Activated B cell treated with CpG ODN at 0.5 μM for 24 hours (primary cell): Measurements from ENCODE around the gene KCNIP1. TPM values are rescaled to one million over a fixed set of nuclear protein-coding genes. Genes with fewer than 3 reads are reported as not detected.

ENCODE experiments used
- ATAC-seq: fragments of 200-7000 bp; cut with Tn5 transposase; one replicate; pipeline ENCODE4 v1.10.0; 2021; ENCODE audit warnings: low read depth, mild to moderate bottlenecking, moderate library complexity
- CTCF ChIA-PET: fragments of 350-600 bp; sonication (Branson Sonifier 250); formaldehyde crosslinking; loops from one replicate; lab custom pipeline; 2021; ENCODE audit warnings: antibody characterized with exemption; lab: Charles Lee
- POLR2A ChIA-PET: fragments of 350-600 bp; sonication (Branson Sonifier 250); formaldehyde crosslinking; loops from one replicate; lab custom pipeline; 2021; ENCODE audit warnings: antibody characterized with exemption; lab: Charles Lee
- DNase-seq: peaks from one replicate; pipeline ENCODE4 v3.0.0; 2022
- H3K27ac Mint-ChIP-seq: one replicate; pipeline ENCODE4 v1.8.0; 2020; ENCODE audit warnings: mixed read lengths
- H3K27me3 Mint-ChIP-seq: one replicate; pipeline ENCODE4 v1.8.0; 2021; ENCODE audit warnings: mixed read lengths
- H3K36me3 Mint-ChIP-seq: one replicate; pipeline ENCODE4 v1.8.0; 2021; ENCODE audit warnings: low read depth, mixed read lengths
- H3K4me1 Mint-ChIP-seq: one replicate; pipeline ENCODE4 v1.8.0; 2021; ENCODE audit warnings: mixed read lengths
- H3K4me3 Mint-ChIP-seq: one replicate; pipeline ENCODE4 v1.8.0; 2020; ENCODE audit warnings: mild to moderate bottlenecking, mixed read lengths
- H3K9me3 Mint-ChIP-seq: one replicate; pipeline ENCODE4 v1.8.0; 2020; ENCODE audit warnings: mixed read lengths
- CTCF ChIP-seq: fragments of 200-600 bp; IDR thresholded peaks from one replicate; pipeline ENCODE4 v1.8.0; 2022; ENCODE audit warnings: antibody characterized with exemption, mild to moderate bottlenecking
- intact Hi-C: fragments of 100-400 bp; cut with micrococcal nuclease; formaldehyde crosslinking; loops from one replicate; pipeline ENCODE4 v1.15.1; 2024
- total RNA-seq: library from RNA; stranded (reverse); gene quantifications from 2 replicates; pipeline ENCODE4 v1.2.3, GENCODE V29; 2022

The KCNIP1 gene
- total RNA-seq, 1 donor from 2014 or later, result not detected

- Mint-ChIP-seq H3K4me1 (no peaks in the 10 kb centered on the region), H3K4me3 (no peak overlapping the region), H3K36me3 (no peaks in the 10 kb centered on the region), H3K27me3 (no peaks in the 10 kb centered on the region), H3K9me3 (no peaks in the 10 kb centered on the region), H3K27ac (no peak overlapping the region)
- POLR2A ChIA-PET, result no interaction called here
- TF ChIP-seq CTCF, result no peak
- intact Hi-C loops, result no loop called here
- CTCF ChIA-PET, result no interaction called here
- DNase-seq (no peak), ATAC-seq (no peak)
Measured at GRCh38 chr5:170522211-170523141, 18.7 kb downstream of the KCNIP1 start.

DNA sequence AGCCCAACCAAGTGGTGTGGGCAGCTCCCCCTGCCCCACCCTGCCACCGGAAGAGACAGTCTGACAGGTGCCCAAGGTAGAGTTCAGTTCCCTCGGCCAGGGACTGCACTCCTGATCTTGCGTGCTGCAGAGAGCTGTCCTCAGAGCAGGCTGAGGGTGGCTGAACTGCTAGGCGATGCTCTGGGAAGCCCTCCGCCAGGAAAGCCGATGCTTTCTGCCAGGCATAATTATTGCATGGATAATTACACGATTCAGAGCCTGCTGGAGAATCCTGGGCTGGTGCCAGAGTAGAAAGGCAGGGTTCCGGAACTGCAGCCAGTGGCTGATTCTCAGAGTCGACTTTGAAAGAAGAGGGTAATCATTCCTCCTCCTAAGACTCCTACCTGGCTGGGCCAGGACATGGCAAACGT, 19.3 kb downstream of the KCNIP1 start:
- H3K36me3 Mint-ChIP-seq, result no peaks in the 10 kb centered on the region
- POLR2A ChIA-PET, result no interaction called here
- no peak for ATAC-seq
- H3K27ac Mint-ChIP-seq, result no peak overlapping the region
- no peaks in the 10 kb centered on the region for H3K4me1 Mint-ChIP-seq
- DNase-seq, result no peak
- TF ChIP-seq CTCF, result no peak
- CTCF ChIA-PET, result no interaction called here
- intact Hi-C loops, result no loop called here
- H3K9me3 Mint-ChIP-seq, result no peaks in the 10 kb centered on the region
- no peak overlapping the region for H3K4me3 Mint-ChIP-seq
- H3K27me3 Mint-ChIP-seq, result no peaks in the 10 kb centered on the region

DNA sequence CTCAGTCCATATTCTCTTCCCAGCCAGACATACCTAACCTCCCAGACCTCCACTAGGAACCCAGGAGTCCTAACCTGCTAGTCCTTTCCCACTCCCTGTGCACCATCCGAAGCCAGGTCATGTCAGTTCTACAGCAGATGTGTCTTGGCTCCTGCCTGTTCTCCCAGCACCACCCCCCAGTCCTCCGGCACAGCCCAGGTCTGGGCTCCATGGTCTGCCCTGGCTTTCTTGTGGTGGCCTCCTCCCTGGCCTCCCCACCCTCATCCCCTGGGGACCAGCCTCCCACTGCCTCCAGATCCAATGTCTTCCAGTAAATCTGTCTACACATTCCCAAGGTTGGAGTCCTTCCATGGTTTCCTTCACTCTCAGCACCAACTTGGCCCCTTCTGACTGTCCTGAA, 20.0 kb downstream of the KCNIP1 start:
- no peak for ATAC-seq
- ChIA-PET CTCF (no interaction called here), POLR2A (no interaction called here)
- intact Hi-C loops, result no loop called here
- no peak for TF ChIP-seq CTCF
- Mint-ChIP-seq H3K4me3 (no peak overlapping the region), H3K4me1 (no peaks in the 10 kb centered on the region), H3K27ac (no peak overlapping the region), H3K9me3 (no peaks in the 10 kb centered on the region), H3K27me3 (no peaks in the 10 kb centered on the region), H3K36me3 (no peaks in the 10 kb centered on the region)
- no peak for DNase-seq

DNA sequence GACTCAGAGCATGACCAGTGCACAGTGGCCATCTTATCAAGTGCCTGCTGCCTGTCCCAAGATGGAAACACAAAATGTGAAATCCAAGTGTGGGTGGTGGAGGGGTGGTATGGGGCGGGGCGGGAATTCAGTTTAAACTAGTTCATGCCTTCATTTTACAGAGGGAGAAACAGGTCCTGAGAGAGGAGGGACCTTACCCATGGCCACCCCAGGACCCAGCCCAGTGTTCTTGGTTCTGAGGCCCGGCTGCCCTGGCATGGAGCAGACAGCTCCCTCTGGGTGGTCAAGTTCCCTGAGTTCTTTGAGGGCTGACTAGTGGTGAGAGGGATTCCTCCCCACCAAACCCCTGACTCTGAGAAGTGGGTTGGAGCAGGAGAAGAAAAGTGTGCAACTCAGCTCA, 20.8 kb downstream of the KCNIP1 start:
- H3K36me3 Mint-ChIP-seq, result no peaks in the 10 kb centered on the region
- ChIA-PET CTCF (no interaction called here), POLR2A (no interaction called here)
- DNase-seq, result no peak
- H3K27ac Mint-ChIP-seq, result no peak overlapping the region
- no peak for TF ChIP-seq CTCF
- H3K4me1 Mint-ChIP-seq, result no peaks in the 10 kb centered on the region
- H3K9me3 Mint-ChIP-seq, result no peaks in the 10 kb centered on the region
- no peak for ATAC-seq
- no peaks in the 10 kb centered on the region for H3K27me3 Mint-ChIP-seq
- intact Hi-C loops, result no loop called here
- no peak overlapping the region for H3K4me3 Mint-ChIP-seq

- H3K4me1 Mint-ChIP-seq, result no peaks in the 10 kb centered on the region
- no peak for DNase-seq
- no peak for TF ChIP-seq CTCF
- no peak overlapping the region for H3K4me3 Mint-ChIP-seq
- CTCF ChIA-PET, result no interaction called here
- H3K36me3 Mint-ChIP-seq, result no peaks in the 10 kb centered on the region
- ATAC-seq, result no peak
- no peak overlapping the region for H3K27ac Mint-ChIP-seq
- no peaks in the 10 kb centered on the region for H3K9me3 Mint-ChIP-seq
- H3K27me3 Mint-ChIP-seq, result no peaks in the 10 kb centered on the region
- intact Hi-C loops, result no loop called here
- POLR2A ChIA-PET, result no interaction called here
Measured at GRCh38 chr5:170525470-170526211, 21.8 kb downstream of the KCNIP1 start.
